ENCODE results near the gene LGR4.

- TF ChIP-seq CTCF (IDR thresholded peaks at IDR 0.05 in 2 of 3, conservative IDR thresholded peaks at IDR 0.05 in 1 of 3; ENCODE audit: control insufficient read depth in 2 of 3, extremely low read depth in 1 of 3, insufficient read depth in 1 of 3, low read depth in 3 of 3, low read length in 3 of 3) = no peak
- TF ChIP-seq POLR2A (IDR thresholded peaks at IDR 0.05; ENCODE audit: low read depth, low read length) = no peak
- no peak for TF ChIP-seq WRNIP1 (IDR thresholded peaks at IDR 0.05; ENCODE audit: borderline replicate concordance, low read depth, low read length)
- TF ChIP-seq YY1 (IDR thresholded peaks at IDR 0.05; ENCODE audit: low read depth, low read length) = no peak
- no peak for TF ChIP-seq BCL11A (IDR thresholded peaks at IDR 0.05; ENCODE audit: low read depth, low read length)
- no peak for TF ChIP-seq POLR2AphosphoS5 (IDR thresholded peaks at IDR 0.05; ENCODE audit: low read length)
- TF ChIP-seq MTA3 (IDR thresholded peaks at IDR 0.05; ENCODE audit: borderline replicate concordance, low read length) = no peak
- no peak for TF ChIP-seq CHD4 (IDR thresholded peaks at IDR 0.05)
- TF ChIP-seq ATF2 (IDR thresholded peaks at IDR 0.05; ENCODE audit: low read length) = no peak
- no peak for TF ChIP-seq BRCA1 (IDR thresholded peaks at IDR 0.05; ENCODE audit: low read depth, low read length)
Measured at GRCh38 chr11:27444801-27445215, 27.8 kb downstream of the LGR4 start.

All from GM12878 (cell line).